PC-3 (cell line): ENCODE data around the gene NKX6-1. TPM values are rescaled to one million over a fixed set of nuclear protein-coding genes. Genes with fewer than 3 reads are reported as not detected.

ENCODE experiments used
- ATAC-seq: fragments of 200-7000 bp; cut with Tn5 transposase; 2 replicates; pipeline ENCODE4 v1.9.1; 2020; ENCODE audit warnings: mild to moderate bottlenecking, moderate library complexity
- BruUV-seq: library from RNA; stranded (reverse); fragments of 400-500 nt; replicated peaks from 2 replicates; lab custom pipeline; 2021; lab: Mats Ljungman, UMichigan
- CTCF ChIA-PET: fragments of 300-600 bp; sonication (Branson Sonifier 250); formaldehyde crosslinking; loops from one replicate; lab custom pipeline; 2022; ENCODE audit warnings: antibody characterized with exemption; lab: Charles Lee
- POLR2A ChIA-PET: fragments of 300-600 bp; sonication (Branson Sonifier 250); formaldehyde crosslinking; loops from one replicate; lab custom pipeline; 2022; ENCODE audit warnings: antibody characterized with exemption; ENCODE audit not compliant: unreplicated experiment; lab: Charles Lee
- DNase-seq: peaks from one replicate; pipeline ENCODE4 v3.0.0-alpha.2; 2015
- H2AFZ ChIP-seq: fragments of 300-600 bp; sonication (generic); 2 replicates; pipeline ENCODE4 v1.6.0; 2016; ENCODE audit warnings: antibody characterized with exemption, low read length
- H3F3A ChIP-seq: fragments of 300-600 bp; sonication (generic); one replicate; pipeline ENCODE4 v1.6.0; 2017; ENCODE audit warnings: antibody characterized with exemption, low read length, control low read depth, mild to moderate bottlenecking; ENCODE audit not compliant: unreplicated experiment
- H3K27ac ChIP-seq: fragments of 300-600 bp; sonication (generic); 2 replicates; pipeline ENCODE4 v1.5.1; 2016; ENCODE audit warnings: mild to moderate bottlenecking, low read length
- H3K27me3 ChIP-seq: fragments of 300-600 bp; sonication (generic); 2 replicates; pipeline ENCODE4 v1.6.1; 2016; ENCODE audit warnings: low read length, mixed read lengths
- H3K36me3 ChIP-seq: fragments of 300-600 bp; sonication (generic); 2 replicates; pipeline ENCODE4 v1.6.1; 2016; ENCODE audit warnings: low read depth, mixed run types, low read length, mixed read lengths
- H3K4me1 ChIP-seq: fragments of 300-600 bp; sonication (generic); 2 replicates; pipeline ENCODE4 v1.5.1; 2016; ENCODE audit warnings: low read length; ENCODE audit not compliant: insufficient read depth
- H3K4me2 ChIP-seq: fragments of 300-600 bp; sonication (generic); 2 replicates; pipeline ENCODE4 v1.6.0; 2016; ENCODE audit warnings: low read length
- H3K4me3 ChIP-seq: fragments of 300-600 bp; sonication (generic); 2 replicates; pipeline ENCODE4 v1.5.1; 2016; ENCODE audit warnings: mild to moderate bottlenecking, low read length, mixed read lengths
- H3K79me2 ChIP-seq: fragments of 300-600 bp; sonication (generic); 2 replicates; pipeline ENCODE4 v1.6.1; 2017; ENCODE audit warnings: low read length, mixed read lengths
- H3K9ac ChIP-seq: fragments of 300-600 bp; sonication (generic); 2 replicates; pipeline ENCODE4 v1.6.0; 2016; ENCODE audit warnings: mild to moderate bottlenecking, low read length
- H3K9me2 ChIP-seq: fragments of 300-600 bp; sonication (generic); replicated peaks from 2 replicates; pipeline ENCODE4 v1.6.1; 2016; ENCODE audit warnings: mixed run types, low read length, mixed read lengths
- H3K9me3 ChIP-seq: fragments of 300-600 bp; sonication (generic); 2 replicates; pipeline ENCODE4 v1.6.1; 2016; ENCODE audit warnings: low read length, mixed read lengths
- H4K20me1 ChIP-seq: fragments of 300-600 bp; sonication (generic); 2 replicates; pipeline ENCODE4 v1.6.1; 2016; ENCODE audit warnings: low read length, mixed read lengths
- CTCF ChIP-seq: fragments of 300-600 bp; sonication (generic); conservative IDR thresholded peaks from 2 replicates; pipeline ENCODE4 v1.5.1; 2017; ENCODE audit warnings: antibody characterized with exemption, low read depth, mild to moderate bottlenecking, low read length
- EZH2 ChIP-seq: fragments of 300-600 bp; sonication (generic); IDR thresholded peaks from one replicate; pipeline ENCODE4 v1.6.1; 2017; ENCODE audit warnings: antibody characterized with exemption, mild to moderate bottlenecking, low read length; ENCODE audit not compliant: unreplicated experiment
- EZH2phosphoT487 ChIP-seq: fragments of 300-600 bp; sonication (generic); IDR thresholded peaks from 2 replicates; pipeline ENCODE4 v1.6.1; 2018; ENCODE audit warnings: mild to moderate bottlenecking, antibody characterized with exemption, low read length, borderline replicate concordance
- intact Hi-C: fragments of 100-400 bp; cut with micrococcal nuclease; formaldehyde crosslinking; loops from 2 replicates; pipeline ENCODE4 v1.9.0; 2023
- total RNA-seq: library from RNA; depleted of rRNA; stranded (reverse); fragments of >200 nt; gene quantifications from 2 replicates; pipeline ENCODE4 v1.2.3, GENCODE V29; 2014

Gene NKX6-1
- total RNA-seq, 1 experiment from 2014 or later, result 0.62 TPM

GRCh38 chr4:84493092-84493850 lies 5.8 kb downstream of the NKX6-1 start:
- Histone ChIP-seq H3K27ac (no peak overlapping the region), H3K27me3 (no peaks in the 10 kb centered on the region), H3K4me3 (no peak overlapping the region), H3K9me2 (no peaks in the 10 kb centered on the region), H3K36me3 (no peaks in the 10 kb centered on the region), H3K79me2 (no peaks in the 10 kb centered on the region), H4K20me1 (no peaks in the 10 kb centered on the region), H3K4me1 (no peaks in the 10 kb centered on the region), H3F3A (no peaks in the 10 kb centered on the region), H2AFZ (no peak overlapping the region), H3K4me2 (no peak overlapping the region), H3K9ac (no peak overlapping the region), H3K9me3 (no peaks in the 10 kb centered on the region)
- ATAC-seq, result no peak
- ChIA-PET CTCF (no interaction called here), POLR2A (no interaction called here)
- no peak for TF ChIP-seq EZH2phosphoT487
- DNase-seq, result no peak
- intact Hi-C loops, result no loop called here
- BruUV-seq, result no TSS peak

GRCh38 chr4:84492737-84493091 lies 6.4 kb downstream of the NKX6-1 start:
- no peaks in the 10 kb centered on the region for H3F3A ChIP-seq
- no peak overlapping the region for H3K9ac ChIP-seq
- POLR2A ChIA-PET, result no interaction called here
- BruUV-seq, result no TSS peak
- H3K9me2 ChIP-seq, result no peaks in the 10 kb centered on the region
- H3K4me2 ChIP-seq, result no peak overlapping the region
- no peaks in the 10 kb centered on the region for H3K79me2 ChIP-seq
- no peak overlapping the region for H3K27ac ChIP-seq
- no peak overlapping the region for H3K4me3 ChIP-seq
- H3K36me3 ChIP-seq, result no peaks in the 10 kb centered on the region
- CTCF ChIA-PET, result no interaction called here
- H3K4me1 ChIP-seq, result no peaks in the 10 kb centered on the region
- ATAC-seq (no peak), DNase-seq (no peak)
- H2AFZ ChIP-seq, result no peak overlapping the region
- intact Hi-C loops, result no loop called here
- TF ChIP-seq CTCF, result no peak
- no peak for TF ChIP-seq EZH2
- TF ChIP-seq EZH2phosphoT487, result no peak
- no peaks in the 10 kb centered on the region for H4K20me1 ChIP-seq
- H3K9me3 ChIP-seq, result no peaks in the 10 kb centered on the region
- no peaks in the 10 kb centered on the region for H3K27me3 ChIP-seq

- H3K27ac ChIP-seq, result no peak overlapping the region
- H3K4me1 ChIP-seq, result no peaks in the 10 kb centered on the region
- ChIA-PET POLR2A (no interaction called here), CTCF (no interaction called here)
- no peak overlapping the region for H2AFZ ChIP-seq
- no peaks in the 10 kb centered on the region for H4K20me1 ChIP-seq
- no peaks in the 10 kb centered on the region for H3K9me2 ChIP-seq
- TF ChIP-seq EZH2, result no peak
- TF ChIP-seq EZH2phosphoT487, result no peak
- TF ChIP-seq CTCF, result no peak
- H3K36me3 ChIP-seq, result no peaks in the 10 kb centered on the region
- no peak overlapping the region for H3K4me3 ChIP-seq
- DNase-seq (no peak), ATAC-seq (no peak)
- H3K9me3 ChIP-seq, result no peaks in the 10 kb centered on the region
- no peak overlapping the region for H3K9ac ChIP-seq
- no peaks in the 10 kb centered on the region for H3K79me2 ChIP-seq
- H3K27me3 ChIP-seq, result no peaks in the 10 kb centered on the region
- H3K4me2 ChIP-seq, result no peak overlapping the region
- BruUV-seq, result no TSS peak
- H3F3A ChIP-seq, result no peaks in the 10 kb centered on the region
- intact Hi-C loops, result no loop called here
Measured at GRCh38 chr4:84492290-84492689, 6.8 kb downstream of the NKX6-1 start.
